Measurements from ENCODE around the gene AIFM2.
"Not testable (repeated sequence)": the region's sequence is repeated elsewhere in the genome, so short reads cannot be mapped to it uniquely, and the experiment has no call there.

Gene AIFM2

GRCh38 chr10:70123817-70124216 lies 8.8 kb downstream of the AIFM2 start:
- TF ChIP-seq, protein P1, sequence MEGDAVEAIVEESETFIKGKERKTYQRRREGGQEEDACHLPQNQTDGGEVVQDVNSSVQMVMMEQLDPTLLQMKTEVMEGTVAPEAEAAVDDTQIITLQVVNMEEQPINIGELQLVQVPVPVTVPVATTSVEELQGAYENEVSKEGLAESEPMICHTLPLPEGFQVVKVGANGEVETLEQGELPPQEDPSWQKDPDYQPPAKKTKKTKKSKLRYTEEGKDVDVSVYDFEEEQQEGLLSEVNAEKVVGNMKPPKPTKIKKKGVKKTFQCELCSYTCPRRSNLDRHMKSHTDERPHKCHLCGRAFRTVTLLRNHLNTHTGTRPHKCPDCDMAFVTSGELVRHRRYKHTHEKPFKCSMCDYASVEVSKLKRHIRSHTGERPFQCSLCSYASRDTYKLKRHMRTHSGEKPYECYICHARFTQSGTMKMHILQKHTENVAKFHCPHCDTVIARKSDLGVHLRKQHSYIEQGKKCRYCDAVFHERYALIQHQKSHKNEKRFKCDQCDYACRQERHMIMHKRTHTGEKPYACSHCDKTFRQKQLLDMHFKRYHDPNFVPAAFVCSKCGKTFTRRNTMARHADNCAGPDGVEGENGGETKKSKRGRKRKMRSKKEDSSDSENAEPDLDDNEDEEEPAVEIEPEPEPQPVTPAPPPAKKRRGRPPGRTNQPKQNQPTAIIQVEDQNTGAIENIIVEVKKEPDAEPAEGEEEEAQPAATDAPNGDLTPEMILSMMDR (IDR thresholded peaks at IDR 0.05; ENCODE audit: control insufficient read depth, insufficient read depth, low read depth, low read length, missing control alignments) = no peak
- no peak for DNase-seq (ENCODE audit: low read depth)
- no peak overlapping the region for H3K4me3 ChIP-seq (ENCODE audit: control insufficient read depth, low read depth, low read length)

DNA sequence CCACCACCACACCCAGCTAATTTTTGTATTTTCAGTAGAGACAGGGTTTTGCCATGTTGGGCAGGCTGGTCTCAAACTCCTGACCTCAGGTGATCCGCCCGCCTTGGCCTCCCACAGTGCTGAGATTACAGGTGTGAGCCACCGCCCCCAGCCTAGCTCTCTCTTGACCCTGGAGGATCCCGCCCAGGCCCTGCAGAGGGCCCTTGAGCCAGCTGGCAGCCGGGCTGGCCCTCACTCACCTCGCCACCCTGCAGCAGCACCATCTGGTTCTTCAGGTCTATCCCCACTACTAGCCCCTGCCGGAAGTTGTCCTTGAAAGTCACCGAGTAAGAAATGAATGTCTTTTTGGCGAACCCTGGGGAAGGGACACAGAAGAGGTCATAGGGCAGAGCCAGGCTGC lies 9.5 kb downstream of the AIFM2 start:
- H3K4me3 ChIP-seq (ENCODE audit: control insufficient read depth, low read depth, low read length); DNase-seq (ENCODE audit: low read depth): not testable (repeated sequence)

- peak; percentile 23 for DNase-seq (ENCODE audit: low read depth)
- TF ChIP-seq, protein P1 (IDR thresholded peaks at IDR 0.05; ENCODE audit: control insufficient read depth, insufficient read depth, low read depth, low read length, missing control alignments) = no peak
- H3K4me3 ChIP-seq (ENCODE audit: control insufficient read depth, low read depth, low read length) = no peak overlapping the region
Observed at GRCh38 chr10:70122742-70123141, 9.9 kb downstream of the AIFM2 start.

DNA sequence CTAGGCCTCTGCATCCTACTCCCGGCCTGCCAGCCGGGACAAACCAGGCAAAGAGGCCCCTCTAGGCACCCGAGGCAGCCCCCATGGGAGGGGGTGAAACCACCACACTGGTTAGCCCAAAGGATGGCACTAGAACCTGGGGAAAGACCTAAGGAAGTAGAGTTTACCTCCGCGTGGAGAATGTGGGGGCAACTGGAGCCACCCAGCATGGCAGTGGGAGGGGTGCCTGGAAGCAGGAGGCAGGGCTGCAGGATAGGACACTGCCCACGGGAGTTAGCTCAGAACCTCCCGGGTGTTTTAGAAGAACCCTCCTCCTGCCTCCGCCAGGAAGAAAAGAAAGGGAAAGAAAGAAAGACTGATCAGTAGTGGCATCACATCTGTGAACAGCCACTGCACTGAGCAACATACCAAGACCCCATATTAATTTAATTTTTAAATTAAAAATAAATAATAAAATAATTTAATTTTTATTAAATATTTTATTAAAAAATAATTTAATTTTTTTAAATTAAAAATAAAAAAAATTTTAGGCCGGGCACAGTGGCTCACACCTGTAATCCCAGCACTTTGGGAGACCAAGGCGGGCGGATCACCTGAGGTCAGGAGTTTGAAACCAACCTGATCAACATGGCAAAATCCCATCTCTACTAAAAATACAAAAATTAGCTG lies 11.2 kb downstream of the AIFM2 start:
- no peak overlapping the region for H3K4me3 ChIP-seq (ENCODE audit: control insufficient read depth, low read depth, low read length)
- TF ChIP-seq, protein P1 (IDR thresholded peaks at IDR 0.05; ENCODE audit: control insufficient read depth, insufficient read depth, low read depth, low read length, missing control alignments) = no peak
- DNase-seq (ENCODE audit: low read depth) = no peak

GRCh38 chr10:70120417-70120816 lies 12.2 kb downstream of the AIFM2 start:
- TF ChIP-seq, protein P1 (IDR thresholded peaks at IDR 0.05; ENCODE audit: control insufficient read depth, insufficient read depth, low read depth, low read length, missing control alignments) = no peak
- H3K4me3 ChIP-seq (ENCODE audit: control insufficient read depth, low read depth, low read length) = no peak overlapping the region
- DNase-seq (ENCODE audit: low read depth) = no peak

DNA sequence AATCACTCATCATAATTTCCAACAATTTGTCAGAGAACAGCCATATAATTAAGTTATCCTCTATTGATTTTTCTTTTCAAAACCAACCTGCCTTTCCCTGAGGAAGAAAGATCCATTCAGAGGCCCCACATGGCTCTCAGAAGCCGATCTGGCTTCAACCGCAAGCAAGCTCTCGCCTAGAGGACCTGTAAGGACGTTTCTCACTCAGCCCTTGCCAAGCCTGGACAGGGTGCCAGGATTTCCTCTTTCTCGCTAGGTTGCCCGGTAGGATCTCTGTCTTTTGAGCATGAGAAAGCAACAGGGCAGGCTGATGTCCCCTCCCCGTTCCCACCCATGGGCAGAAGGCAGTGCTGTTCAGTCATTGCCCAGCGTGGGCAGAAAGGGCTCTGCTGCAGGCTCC lies 13.0 kb downstream of the AIFM2 start:
- TF ChIP-seq, protein P1 (IDR thresholded peaks at IDR 0.05; ENCODE audit: control insufficient read depth, insufficient read depth, low read depth, low read length, missing control alignments) = no peak
- no peak for DNase-seq (ENCODE audit: low read depth)

GRCh38 chr10:70119197-70119596 lies 13.4 kb downstream of the AIFM2 start:
- H3K4me3 ChIP-seq (ENCODE audit: control insufficient read depth, low read depth, low read length) = no peak overlapping the region
- TF ChIP-seq, protein P1 (IDR thresholded peaks at IDR 0.05; ENCODE audit: control insufficient read depth, insufficient read depth, low read depth, low read length, missing control alignments) = no peak
- DNase-seq (ENCODE audit: low read depth) = no peak

More for the DNA sequence above, 13.0 kb downstream of the AIFM2 start:
- no peak overlapping the region for H3K4me3 ChIP-seq (ENCODE audit: control insufficient read depth, low read depth, low read length)

Data from AG09309 (cell line).